Esophagus (tissue), 2 donors: ENCODE data around the gene SLC9A2. TPM values are rescaled to one million over a fixed set of nuclear protein-coding genes. Genes with fewer than 3 reads are reported as not detected.

ENCODE experiments used
- H3K27ac ChIP-seq, 2 donors: one replicate each; pipeline ENCODE4 v1.5.1; 2013; ENCODE audit warnings: low read depth in 2 of 2, mild to moderate bottlenecking in 2 of 2, inconsistent platforms in 1 of 2, low read length in 1 of 2, moderate library complexity in 1 of 2
- H3K27me3 ChIP-seq, 2 donors: one replicate each; pipeline ENCODE4 v1.6.1; 2013; ENCODE audit warnings: low read length in 2 of 2, control low read depth in 1 of 2, mild to moderate bottlenecking in 1 of 2; ENCODE audit not compliant: insufficient read depth in 2 of 2, control insufficient read depth in 1 of 2
- H3K36me3 ChIP-seq, 2 donors: one replicate each; pipeline ENCODE4 v1.6.1; 2013; ENCODE audit warnings: low read length in 1 of 2; ENCODE audit not compliant: control insufficient read depth in 2 of 2, insufficient read depth in 2 of 2
- H3K4me1 ChIP-seq, 2 donors: one replicate each; pipeline ENCODE4 v1.6.1; 2013; ENCODE audit warnings: low read length in 1 of 2; ENCODE audit not compliant: control insufficient read depth in 2 of 2, insufficient read depth in 2 of 2
- H3K4me3 ChIP-seq, 2 donors: one replicate each; pipeline ENCODE4 v1.5.1; 2013; ENCODE audit warnings: low read length in 2 of 2, mild to moderate bottlenecking in 2 of 2, low read depth in 1 of 2, moderate library complexity in 1 of 2
- H3K9me3 ChIP-seq, 2 donors: one replicate each; pipeline ENCODE4 v1.6.1; 2013; ENCODE audit warnings: mild to moderate bottlenecking in 2 of 2, low read depth in 1 of 2, low read length in 1 of 2, moderate library complexity in 1 of 2; ENCODE audit not compliant: control insufficient read depth in 2 of 2, insufficient read depth in 1 of 2
- WGBS, 2 donors: extraction: QIAGEN DNeasy Blood & Tissue Kit; methylation state at CpG; one replicate each; pipeline ENCODE4 v1.1.7; 2013; 5-methylcytosine and 5-hydroxymethylcytosine counted together
- polyA plus RNA-seq, 2 donors: library from polyadenylated mRNA; stranded (reverse); fragments of 200-250 nt; gene quantifications; one replicate each; pipeline ENCODE4 v1.2.3, GENCODE V29; 2013
- donor health status: healthy with polysubstance abuse.
- donor health status: Bipolar disorder and iron deficiency.

SLC9A2 gene
- polyA plus RNA-seq, 2 donors: 0.06 to 0.12 TPM

DNA sequence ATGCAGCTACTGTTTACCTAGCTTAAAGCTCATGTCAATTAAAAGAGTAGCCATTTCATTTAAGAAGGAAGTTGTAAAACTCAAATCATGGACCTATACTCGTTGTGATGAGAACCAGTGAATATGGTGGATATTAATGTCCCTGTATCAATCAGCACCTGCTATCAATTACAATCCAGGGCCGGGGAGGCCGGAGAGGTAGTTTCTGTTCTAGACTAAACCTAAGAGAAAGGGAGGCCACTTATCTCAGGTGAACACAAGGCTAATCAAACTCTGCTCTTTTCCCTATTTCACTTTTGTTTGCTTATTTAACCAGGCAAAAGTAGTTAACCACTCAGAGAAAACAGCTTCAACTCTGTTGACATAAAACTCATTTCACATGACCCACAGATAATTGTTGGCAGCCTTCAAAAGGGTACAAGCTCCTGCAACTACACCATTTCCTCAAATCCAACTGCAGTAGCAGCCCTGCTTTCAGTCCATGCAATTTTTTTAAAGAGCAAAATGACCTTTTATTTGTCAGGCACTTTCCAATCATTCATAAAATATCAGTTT is 27.8 kb upstream of the SLC9A2 start:
- Histone ChIP-seq H3K4me3 (no peak overlapping the region), H3K4me1 (peaks cover 0 to 1% of the 10 kb centered on the region in 2 donors), H3K36me3 (no peaks in the 10 kb centered on the region), H3K9me3 (no peaks in the 10 kb centered on the region), H3K27ac (no peak overlapping the region), H3K27me3 (no peaks in the 10 kb centered on the region)
- 53 to 74% methylated on average over 3 of the region's 3 CpGs for WGBS, 2 donors

DNA sequence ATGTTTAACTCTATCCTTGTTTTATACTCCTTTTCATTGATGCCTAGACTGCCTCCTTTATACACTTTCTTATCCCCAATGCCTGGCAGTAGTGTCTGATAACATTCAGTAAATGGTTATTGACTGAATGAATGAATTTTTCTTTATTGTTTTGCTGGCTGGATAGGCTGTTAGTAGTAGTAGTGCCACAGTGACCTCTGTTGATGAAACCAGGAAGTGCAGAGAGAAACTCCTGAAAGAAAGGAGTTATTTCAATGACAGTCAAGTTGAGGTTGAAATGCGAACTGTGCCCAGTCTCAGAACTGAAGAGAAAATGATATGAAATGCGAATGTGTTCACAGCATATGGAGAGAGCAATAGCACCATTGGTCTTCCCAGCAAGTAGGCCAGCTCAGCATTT is 26.8 kb upstream of the SLC9A2 start:
- H3K4me1 ChIP-seq: no peaks in the 10 kb centered on the region
- WGBS, 2 donors: 84 to 96% methylated on average over 2 of the region's 2 CpGs
- no peaks in the 10 kb centered on the region for H3K9me3 ChIP-seq
- H3K27me3 ChIP-seq: no peaks in the 10 kb centered on the region
- no peak overlapping the region for H3K4me3 ChIP-seq
- H3K36me3 ChIP-seq: no peaks in the 10 kb centered on the region
- no peak overlapping the region for H3K27ac ChIP-seq

DNA sequence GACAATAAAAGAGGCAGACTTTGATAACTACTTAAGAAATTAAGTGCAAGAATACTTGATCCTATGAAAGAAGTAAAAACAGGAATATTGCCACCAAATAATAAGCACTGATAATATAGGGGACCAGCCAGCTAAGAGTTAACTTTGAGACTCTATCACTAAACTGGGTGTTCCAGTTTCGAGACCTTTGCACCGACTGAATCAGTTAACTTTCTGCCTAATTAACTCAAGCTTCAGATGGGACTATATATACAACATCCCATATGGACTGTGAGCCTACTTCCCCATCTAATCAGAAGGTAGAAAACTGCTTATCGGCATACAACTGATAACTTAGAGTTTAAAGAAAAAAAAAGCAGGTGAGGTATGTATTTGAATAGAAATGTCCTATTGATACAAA is 25.8 kb upstream of the SLC9A2 start:
- no peaks in the 10 kb centered on the region for H3K36me3 ChIP-seq
- H3K27ac ChIP-seq: no peak overlapping the region
- 32 to 47% methylated on average over 3 of the region's 3 CpGs for WGBS, 2 donors
- H3K4me3 ChIP-seq: no peak overlapping the region
- no peaks in the 10 kb centered on the region for H3K27me3 ChIP-seq
- no peaks in the 10 kb centered on the region for H3K4me1 ChIP-seq
- no peaks in the 10 kb centered on the region for H3K9me3 ChIP-seq

DNA sequence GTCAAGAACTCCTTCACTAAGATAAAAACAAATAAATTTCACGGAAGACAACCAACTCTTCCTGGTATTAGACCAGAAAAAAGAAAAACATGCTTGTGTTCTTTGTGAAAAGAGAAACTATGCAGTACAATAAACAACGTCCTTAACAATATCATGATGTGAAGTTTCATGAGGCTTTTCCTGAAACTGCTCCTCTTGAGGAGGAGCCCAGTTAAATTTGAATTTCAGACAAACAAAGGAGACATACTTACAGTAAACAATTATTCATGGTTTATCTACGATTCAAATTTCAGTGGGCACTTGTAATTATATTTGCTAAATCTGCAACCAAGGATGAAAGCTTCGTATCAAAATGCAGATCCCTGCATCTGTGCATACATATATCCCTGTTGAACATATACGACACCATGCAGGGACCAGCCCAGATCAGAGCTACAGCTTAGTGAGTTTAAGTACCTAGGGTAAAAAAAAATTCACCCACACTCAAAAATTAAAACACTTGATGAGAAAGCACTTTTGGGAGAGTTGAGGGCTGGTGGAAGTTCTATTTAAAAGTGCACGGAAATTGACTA is 24.8 kb upstream of the SLC9A2 start:
- H3K9me3 ChIP-seq: no peaks in the 10 kb centered on the region
- H3K27me3 ChIP-seq: no peaks in the 10 kb centered on the region
- no peak overlapping the region for H3K4me3 ChIP-seq
- H3K4me1 ChIP-seq: no peaks in the 10 kb centered on the region
- H3K36me3 ChIP-seq: no peaks in the 10 kb centered on the region
- H3K27ac ChIP-seq: no peak overlapping the region
- 74% methylated on average over 6 of the region's 6 CpGs for WGBS, 2 donors

- WGBS, 2 donors: 70 to 78% methylated on average over 9 of the region's 9 CpGs
- Histone ChIP-seq H3K27me3 (no peaks in the 10 kb centered on the region), H3K9me3 (no peaks in the 10 kb centered on the region), H3K4me3 (no peak overlapping the region), H3K4me1 (no peaks in the 10 kb centered on the region), H3K36me3 (no peaks in the 10 kb centered on the region), H3K27ac (no peak overlapping the region)
Measured at GRCh38 chr2:102597788-102598187, 21.6 kb upstream of the SLC9A2 start.

DNA sequence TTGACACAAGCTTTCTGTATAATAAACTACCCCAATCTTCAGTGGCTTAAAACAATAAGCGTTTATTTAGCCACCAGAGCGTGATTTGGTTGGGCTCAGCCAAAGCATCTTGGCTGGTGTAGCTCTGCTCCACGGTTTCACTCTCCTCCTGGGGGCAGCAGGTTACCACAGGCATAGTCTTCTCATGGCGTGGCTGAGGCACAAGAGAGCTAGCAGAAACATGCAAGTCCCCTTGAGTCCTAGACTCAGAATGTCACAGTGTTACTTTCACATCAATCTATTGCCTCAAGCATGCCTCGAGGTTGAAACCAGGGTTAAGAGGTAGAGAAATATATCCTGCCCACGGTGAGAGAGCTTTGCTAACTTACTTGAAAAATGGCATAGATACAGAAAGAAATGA is 19.9 kb upstream of the SLC9A2 start:
- Histone ChIP-seq H3K27ac (no peak overlapping the region), H3K9me3 (no peaks in the 10 kb centered on the region), H3K27me3 (no peaks in the 10 kb centered on the region), H3K4me3 (no peak overlapping the region), H3K4me1 (no peaks in the 10 kb centered on the region), H3K36me3 (no peaks in the 10 kb centered on the region)
- 51 to 60% methylated on average over 6 of the region's 6 CpGs for WGBS, 2 donors

- WGBS, 2 donors: 80 to 88% methylated on average over 2 of the region's 2 CpGs
- Histone ChIP-seq H3K4me1 (peaks cover 0 to 3% of the 10 kb centered on the region in 2 donors), H3K27me3 (no peaks in the 10 kb centered on the region), H3K9me3 (no peaks in the 10 kb centered on the region), H3K36me3 (no peaks in the 10 kb centered on the region), H3K4me3 (no peak overlapping the region), H3K27ac (no peak overlapping the region)
Measured at GRCh38 chr2:102601730-102602129, 17.6 kb upstream of the SLC9A2 start.

- WGBS, 2 donors: 51 to 64% methylated on average over 4 of the region's 4 CpGs
- no peaks in the 10 kb centered on the region for H3K36me3 ChIP-seq
- no peaks in the 10 kb centered on the region for H3K9me3 ChIP-seq
- no peaks in the 10 kb centered on the region for H3K27me3 ChIP-seq
- no peak overlapping the region for H3K27ac ChIP-seq
- H3K4me1 ChIP-seq: peaks cover 0 to 3% of the 10 kb centered on the region in 2 donors
- no peak overlapping the region for H3K4me3 ChIP-seq
Measured at GRCh38 chr2:102603904-102604303, 15.4 kb upstream of the SLC9A2 start.

GRCh38 chr2:102604769-102605168 is 14.6 kb upstream of the SLC9A2 start:
- 47 to 53% methylated on average over 3 of the region's 3 CpGs for WGBS, 2 donors
- Histone ChIP-seq H3K4me3 (no peak overlapping the region), H3K27me3 (no peaks in the 10 kb centered on the region), H3K36me3 (no peaks in the 10 kb centered on the region), H3K4me1 (peaks cover 0 to 3% of the 10 kb centered on the region in 2 donors), H3K9me3 (no peaks in the 10 kb centered on the region), H3K27ac (no peak overlapping the region)

DNA sequence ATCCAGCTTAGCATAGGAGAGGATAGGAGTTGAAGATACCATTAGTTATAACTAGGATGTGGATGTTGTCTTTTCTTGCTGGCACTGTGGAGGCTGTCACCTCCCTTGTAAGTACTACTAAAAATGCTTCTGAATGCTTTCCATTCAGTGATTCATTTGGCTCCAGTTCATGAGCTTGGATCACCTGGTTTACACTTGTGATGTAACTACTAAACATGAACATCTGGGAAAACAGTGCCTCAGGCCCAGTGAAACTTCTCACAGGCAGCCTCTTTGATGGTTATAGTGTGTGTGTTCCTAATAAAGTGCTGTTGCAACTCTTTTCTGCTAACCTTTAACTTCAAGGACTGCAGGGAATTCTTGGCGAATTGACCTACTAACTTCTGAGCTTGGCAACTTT is 13.0 kb upstream of the SLC9A2 start:
- H3K4me3 ChIP-seq: no peak overlapping the region
- H3K27ac ChIP-seq: no peak overlapping the region
- peaks cover 0 to 3% of the 10 kb centered on the region in 2 donors for H3K4me1 ChIP-seq
- WGBS, 2 donors: 51 to 56% methylated on average over 1 of the region's 1 CpG
- peaks cover 0 to 2% of the 10 kb centered on the region in 2 donors for H3K27me3 ChIP-seq
- no peaks in the 10 kb centered on the region for H3K36me3 ChIP-seq
- H3K9me3 ChIP-seq: no peaks in the 10 kb centered on the region
